Testis (tissue), 3 donors: ENCODE results near the gene ZMIZ2. TPM values are rescaled to one million over a fixed set of nuclear protein-coding genes. Genes with fewer than 3 reads are reported as not detected.
A peak's percentile ranks its signal among the peaks of the same experiment; 100 is the strongest.

ENCODE experiments used
- DNase-seq: peaks from one replicate; pipeline ENCODE4 v3.0.0-alpha.2; 2019
- H3K27ac ChIP-seq, 2 donors: fragments of 200-600 bp; sonication (generic); one replicate each; pipeline ENCODE4 v1.5.1; 2019
- H3K27me3 ChIP-seq: fragments of 200-600 bp; sonication (generic); one replicate; pipeline ENCODE4 v1.5.1; 2019
- H3K36me3 ChIP-seq: fragments of 200-600 bp; sonication (generic); one replicate; pipeline ENCODE4 v1.5.1; 2017; ENCODE audit warnings: low read depth; ENCODE audit errors: missing control alignments
- H3K4me1 ChIP-seq: fragments of 200-600 bp; sonication (generic); one replicate; pipeline ENCODE4 v1.5.1; 2019
- H3K4me3 ChIP-seq, 2 donors: fragments of 200-600 bp; sonication (generic); one replicate each; pipeline ENCODE4 v1.5.1; 2017 to 2019
- H3K9me3 ChIP-seq: fragments of 200-600 bp; sonication (generic); one replicate; pipeline ENCODE4 v1.5.1; 2017
- POLR2A ChIP-seq: fragments of 450-650 bp; IDR thresholded peaks from one replicate; pipeline ENCODE4 v1.6.1; 2017; ENCODE audit warnings: antibody characterized with exemption, mild to moderate bottlenecking, moderate library complexity
- WGBS, 2 donors: methylation state at CpG; one replicate each; pipeline ENCODE4 v1.1.5; 2018; 5-methylcytosine and 5-hydroxymethylcytosine counted together
- intact Hi-C: fragments of 100-400 bp; cut with DNase I; formaldehyde crosslinking; loops from one replicate; pipeline ENCODE4 v1.15.1; 2023; ENCODE audit warnings: low total_unique reads
- polyA plus RNA-seq: library from polyadenylated mRNA; stranded (reverse); fragments of 350-450 nt; fragmentation: Illumina TruSeq; extraction: RNeasy Lipid Tissue Mini Kit (QIAGEN cat#74804); gene quantifications from one replicate; pipeline ENCODE4 v1.2.3, GENCODE V29; 2014; ENCODE audit warnings: low read depth, low replicate concordance; ENCODE audit not compliant: insufficient read depth
- total RNA-seq, 2 donors: library from RNA; depleted of rRNA; stranded (reverse); fragments of >200 nt; gene quantifications; one replicate each; pipeline ENCODE4 v1.2.3, GENCODE V29; 2016
- TF ChIP-seq, protein P1 (sequence below), 3 experiments: fragments of 450-650 bp in 2 of 3; fragments of 200-600 bp in 1 of 3; sonication (generic) in 1 of 3; IDR thresholded peaks; one replicate each; pipeline ENCODE4 v1.5.1; 2016 to 2019; ENCODE audit warnings: antibody characterized with exemption in 3 of 3, mild to moderate bottlenecking in 2 of 3, moderate library complexity in 1 of 3

Gene ZMIZ2
- total and polyA plus RNA-seq, 3 donors from 2014 or later: 47.9 to 86.6 (median 85.9) TPM

DNA sequence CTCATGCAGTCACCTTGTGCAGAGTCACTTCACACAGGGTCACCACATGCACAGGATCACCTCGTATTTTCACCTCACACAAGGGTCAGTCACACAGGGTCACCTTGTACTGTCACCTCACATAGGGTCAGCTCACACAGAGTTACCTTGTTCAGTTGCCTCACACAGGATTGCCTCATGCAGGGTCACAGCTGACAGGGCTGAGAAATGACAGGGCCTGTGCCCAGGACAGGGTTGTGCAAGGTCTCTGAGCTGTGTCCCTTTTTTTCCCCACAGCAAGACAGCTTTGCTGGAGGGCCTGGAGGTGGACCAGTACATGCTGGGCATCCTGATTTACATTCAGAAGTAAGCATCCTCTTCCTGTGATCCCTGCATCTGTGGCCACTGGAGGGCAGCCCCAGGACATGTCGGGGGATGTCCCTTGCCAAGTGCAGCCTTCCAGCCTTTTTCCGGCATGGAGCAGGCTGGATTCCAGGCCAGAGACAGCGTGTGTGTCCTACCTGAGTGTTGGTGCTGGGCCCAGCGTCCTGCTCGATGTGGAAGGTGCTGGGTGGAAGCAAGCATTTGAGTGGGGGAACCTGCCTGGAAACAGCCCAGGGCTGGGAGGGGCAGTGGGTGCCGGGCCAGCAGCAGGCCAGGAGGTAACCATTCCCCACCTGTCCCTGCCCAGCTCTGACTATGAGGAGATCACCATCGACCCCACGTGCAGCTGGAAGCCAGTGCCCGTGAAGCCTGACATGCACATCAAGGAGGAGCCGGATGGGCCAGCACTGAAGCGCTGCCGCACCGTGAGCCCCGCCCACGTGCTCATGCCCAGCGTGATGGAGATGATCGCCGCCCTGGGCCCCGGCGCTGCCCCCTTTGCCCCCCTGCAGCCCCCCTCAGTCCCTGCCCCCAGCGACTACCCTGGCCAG, 16.3 kb downstream of the ZMIZ2 start:
- no peak overlapping the region for H3K4me3 ChIP-seq
- intact Hi-C loops: no loop called here
- no peak overlapping the region for H3K27ac ChIP-seq
- DNase-seq: no peak
- 60 to 66% methylated on average over 1 to 18 of the region's 22 CpGs for WGBS, 2 donors
- TF ChIP-seq, protein P1, sequence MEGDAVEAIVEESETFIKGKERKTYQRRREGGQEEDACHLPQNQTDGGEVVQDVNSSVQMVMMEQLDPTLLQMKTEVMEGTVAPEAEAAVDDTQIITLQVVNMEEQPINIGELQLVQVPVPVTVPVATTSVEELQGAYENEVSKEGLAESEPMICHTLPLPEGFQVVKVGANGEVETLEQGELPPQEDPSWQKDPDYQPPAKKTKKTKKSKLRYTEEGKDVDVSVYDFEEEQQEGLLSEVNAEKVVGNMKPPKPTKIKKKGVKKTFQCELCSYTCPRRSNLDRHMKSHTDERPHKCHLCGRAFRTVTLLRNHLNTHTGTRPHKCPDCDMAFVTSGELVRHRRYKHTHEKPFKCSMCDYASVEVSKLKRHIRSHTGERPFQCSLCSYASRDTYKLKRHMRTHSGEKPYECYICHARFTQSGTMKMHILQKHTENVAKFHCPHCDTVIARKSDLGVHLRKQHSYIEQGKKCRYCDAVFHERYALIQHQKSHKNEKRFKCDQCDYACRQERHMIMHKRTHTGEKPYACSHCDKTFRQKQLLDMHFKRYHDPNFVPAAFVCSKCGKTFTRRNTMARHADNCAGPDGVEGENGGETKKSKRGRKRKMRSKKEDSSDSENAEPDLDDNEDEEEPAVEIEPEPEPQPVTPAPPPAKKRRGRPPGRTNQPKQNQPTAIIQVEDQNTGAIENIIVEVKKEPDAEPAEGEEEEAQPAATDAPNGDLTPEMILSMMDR (IDR thresholded peaks at IDR 0.05): no peak
- no peak for TF ChIP-seq POLR2A
- H3K4me1 ChIP-seq: peaks cover 27% of the 10 kb centered on the region
- no peaks in the 10 kb centered on the region for H3K9me3 ChIP-seq
- no peaks in the 10 kb centered on the region for H3K27me3 ChIP-seq
- H3K36me3 ChIP-seq: no peaks in the 10 kb centered on the region

DNA sequence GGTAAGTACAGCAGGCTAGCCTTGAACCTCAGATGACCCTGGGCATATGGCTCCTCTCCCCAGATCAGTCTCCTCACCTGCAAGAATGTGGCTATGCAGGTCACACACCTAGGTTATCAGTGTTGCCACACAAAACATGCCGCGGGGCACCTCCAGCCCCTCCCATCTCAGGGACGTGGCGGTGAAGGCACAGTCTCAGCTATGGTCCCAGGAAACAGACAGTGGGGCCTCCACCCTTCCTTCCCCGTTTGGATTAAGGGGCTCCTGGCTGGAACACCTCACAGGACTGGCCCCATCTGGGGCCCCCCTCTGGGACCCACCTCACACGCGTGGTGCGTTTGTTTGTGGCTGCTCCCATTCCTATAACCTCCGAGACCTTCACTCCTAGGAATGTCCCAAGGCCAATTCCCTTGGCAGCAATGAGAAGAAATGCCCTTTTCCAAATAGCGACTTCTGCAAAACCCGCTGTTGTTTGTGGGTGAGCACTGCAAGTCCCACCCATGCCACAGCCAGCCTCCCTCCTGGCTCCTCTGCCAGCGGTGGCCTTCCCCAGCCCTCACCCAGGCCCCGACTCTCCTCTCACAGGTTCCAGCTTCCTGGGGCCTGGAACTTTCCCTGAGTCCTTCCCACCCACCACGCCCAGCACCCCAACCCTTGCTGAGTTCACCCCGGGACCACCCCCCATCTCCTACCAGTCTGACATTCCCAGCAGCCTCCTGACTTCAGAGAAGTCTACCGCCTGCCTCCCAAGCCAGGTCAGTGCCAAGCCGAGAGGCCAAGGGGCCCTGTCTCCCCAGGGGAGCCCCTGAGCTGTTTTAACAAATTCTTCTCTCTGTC, 17.1 kb downstream of the ZMIZ2 start:
- no peak for DNase-seq
- Histone ChIP-seq H3K36me3 (no peaks in the 10 kb centered on the region), H3K9me3 (no peaks in the 10 kb centered on the region), H3K27me3 (no peaks in the 10 kb centered on the region), H3K27ac (no peak overlapping the region), H3K4me1 (peaks cover 33% of the 10 kb centered on the region), H3K4me3 (no peak overlapping the region)
- 78 to 90% methylated on average over 14 to 17 of the region's 17 CpGs for WGBS, 2 donors
- intact Hi-C loops: no loop called here
- TF ChIP-seq POLR2A: no peak
- TF ChIP-seq, protein P1 (IDR thresholded peaks at IDR 0.05): no peak

DNA sequence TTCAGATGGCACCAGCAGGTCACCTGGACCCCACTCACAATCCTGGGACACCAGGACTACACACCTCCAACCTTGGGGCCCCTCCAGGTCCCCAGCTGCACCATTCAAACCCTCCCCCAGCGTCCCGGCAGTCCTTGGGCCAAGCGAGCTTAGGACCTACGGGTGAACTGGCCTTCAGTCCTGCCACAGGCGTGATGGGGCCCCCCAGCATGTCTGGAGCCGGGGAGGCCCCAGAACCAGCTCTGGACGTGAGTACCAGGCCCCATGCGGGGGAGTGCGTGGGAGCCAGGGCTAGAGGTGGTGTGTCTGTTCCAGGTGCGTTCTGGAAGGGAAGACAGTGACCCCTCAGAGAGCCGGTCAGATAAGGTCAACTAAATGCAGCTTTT, 17.8 kb downstream of the ZMIZ2 start:
- Histone ChIP-seq H3K9me3 (no peaks in the 10 kb centered on the region), H3K4me3 (no peak overlapping the region), H3K27ac (no peak overlapping the region), H3K27me3 (no peaks in the 10 kb centered on the region), H3K36me3 (no peaks in the 10 kb centered on the region), H3K4me1 (peaks cover 33% of the 10 kb centered on the region)
- intact Hi-C loops: no loop called here
- DNase-seq: no peak
- TF ChIP-seq, protein P1 (IDR thresholded peaks at IDR 0.05): no peak
- TF ChIP-seq POLR2A: no peak
- WGBS, 2 donors: 71 to 87% methylated on average over 8 to 11 of the region's 11 CpGs

DNA sequence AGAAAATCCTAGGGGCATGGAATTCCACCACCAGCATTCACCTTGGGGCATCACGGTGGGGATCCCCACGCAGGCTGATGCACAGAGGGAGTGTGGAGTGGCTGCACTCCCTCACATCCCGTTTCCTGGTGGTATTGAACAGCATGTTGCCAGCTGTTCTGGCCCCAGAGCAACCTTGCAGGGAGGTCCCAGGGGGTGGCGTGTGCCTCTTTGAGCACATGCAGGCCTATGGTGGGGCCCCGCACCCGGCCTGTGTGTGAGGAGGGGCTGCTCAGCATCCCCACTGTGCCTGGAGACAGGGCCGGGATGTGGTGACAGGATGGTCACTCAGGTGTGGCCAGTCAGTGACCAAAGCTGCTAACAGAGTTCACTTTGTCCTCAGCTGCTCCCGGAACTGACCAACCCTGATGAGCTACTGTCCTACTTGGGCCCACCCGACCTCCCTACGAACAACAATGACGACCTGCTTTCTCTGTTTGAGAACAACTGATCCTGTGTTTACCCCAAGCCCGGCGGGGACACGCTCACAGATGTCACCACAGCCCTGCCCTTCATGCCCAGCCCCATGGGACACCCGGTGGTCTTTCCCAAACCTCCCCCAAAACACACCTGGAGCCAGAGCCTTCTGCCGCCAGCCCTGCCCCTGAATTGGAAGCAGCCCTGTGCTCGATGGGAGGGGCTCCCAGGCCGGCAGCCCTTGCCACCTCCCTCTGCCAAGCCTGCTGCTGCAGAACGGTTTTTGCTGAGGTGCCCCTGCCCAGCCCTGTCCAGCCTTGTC, 18.7 kb downstream of the ZMIZ2 start:
- 61 to 66% methylated on average over 15 to 19 of the region's 19 CpGs for WGBS, 2 donors
- TF ChIP-seq POLR2A: no peak
- TF ChIP-seq, protein P1 (IDR thresholded peaks at IDR 0.05): no peak
- intact Hi-C loops: no loop called here
- Histone ChIP-seq H3K9me3 (no peaks in the 10 kb centered on the region), H3K27me3 (no peaks in the 10 kb centered on the region), H3K36me3 (no peaks in the 10 kb centered on the region), H3K27ac (peak overlapping the region; percentile 49 to 77), H3K4me3 (no peak overlapping the region), H3K4me1 (peaks cover 33% of the 10 kb centered on the region)
- no peak for DNase-seq
